DMS 273 (cell line): ENCODE results near the gene NT5C.
"Not testable (repeated sequence)": the region's sequence is repeated elsewhere in the genome, so short reads cannot be mapped to it uniquely, and the experiment has no call there.

Source experiments
- DNase-seq: peaks from one replicate; lab custom pipeline; 2025; ENCODE audit not compliant: unreplicated experiment; lab: John Stamatoyannopoulos, UW

Gene NT5C

DNA sequence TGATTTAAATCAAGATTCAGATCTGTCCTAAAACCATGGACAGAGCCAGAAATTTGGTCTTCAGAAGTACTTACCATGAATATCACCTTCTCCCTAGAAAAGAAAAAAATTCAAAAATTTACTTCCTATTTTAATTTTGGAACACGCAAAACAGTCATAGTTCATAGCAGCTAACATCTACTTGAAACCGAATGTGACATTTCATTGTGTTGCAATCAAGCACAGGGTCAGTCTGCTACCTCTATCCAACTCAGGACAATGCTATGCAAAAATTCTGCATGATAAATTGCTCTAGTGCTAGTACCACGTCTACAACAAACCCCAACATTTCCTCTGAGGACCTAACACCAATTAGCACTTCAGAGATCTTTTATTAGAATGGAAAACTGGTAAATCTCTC lies 15.1 kb upstream of the NT5C start:
- no peak for DNase-seq

- DNase-seq = no peak
These were observed 13.4 kb upstream of the NT5C start for GRCh38 chr17:75144816-75145512.

GRCh38 chr17:75142236-75142971 lies 10.9 kb upstream of the NT5C start:
- DNase-seq = no peak

DNA sequence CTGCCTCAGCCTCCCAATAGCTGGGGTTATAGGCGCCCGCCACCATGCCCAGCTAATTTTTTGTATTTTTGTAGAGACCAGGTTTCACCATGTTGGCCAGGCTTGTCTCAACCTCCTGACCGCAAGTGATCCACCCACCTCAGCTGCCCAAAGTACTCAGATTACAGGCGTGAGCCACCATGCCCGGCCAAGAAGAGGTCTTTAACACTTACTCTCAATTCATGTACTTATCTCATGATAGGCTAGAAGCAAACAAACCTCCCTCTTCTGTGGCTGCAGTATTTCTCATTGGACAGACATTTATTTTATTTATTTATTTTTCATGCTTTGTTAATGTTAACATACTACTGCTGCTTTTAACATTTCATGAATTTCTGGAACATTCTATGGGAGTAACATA lies 7.0 kb upstream of the NT5C start:
- DNase-seq = no peak

- not testable (repeated sequence) for DNase-seq
These were observed 6.2 kb upstream of the NT5C start for GRCh38 chr17:75137762-75138161.

- DNase-seq = no peak
These were observed 4.4 kb upstream of the NT5C start for GRCh38 chr17:75135946-75136345.

GRCh38 chr17:75135452-75135851 lies 3.9 kb upstream of the NT5C start:
- DNase-seq = no peak

GRCh38 chr17:75133607-75134347 lies 2.2 kb upstream of the NT5C start:
- peak; percentile 21 for DNase-seq

GRCh38 chr17:75133001-75133400 lies 1.5 kb upstream of the NT5C start:
- DNase-seq = peak; percentile 29

- peak; percentile 29 for DNase-seq
These were observed 767 bp upstream of the NT5C start for GRCh38 chr17:75132018-75133000.

DNA sequence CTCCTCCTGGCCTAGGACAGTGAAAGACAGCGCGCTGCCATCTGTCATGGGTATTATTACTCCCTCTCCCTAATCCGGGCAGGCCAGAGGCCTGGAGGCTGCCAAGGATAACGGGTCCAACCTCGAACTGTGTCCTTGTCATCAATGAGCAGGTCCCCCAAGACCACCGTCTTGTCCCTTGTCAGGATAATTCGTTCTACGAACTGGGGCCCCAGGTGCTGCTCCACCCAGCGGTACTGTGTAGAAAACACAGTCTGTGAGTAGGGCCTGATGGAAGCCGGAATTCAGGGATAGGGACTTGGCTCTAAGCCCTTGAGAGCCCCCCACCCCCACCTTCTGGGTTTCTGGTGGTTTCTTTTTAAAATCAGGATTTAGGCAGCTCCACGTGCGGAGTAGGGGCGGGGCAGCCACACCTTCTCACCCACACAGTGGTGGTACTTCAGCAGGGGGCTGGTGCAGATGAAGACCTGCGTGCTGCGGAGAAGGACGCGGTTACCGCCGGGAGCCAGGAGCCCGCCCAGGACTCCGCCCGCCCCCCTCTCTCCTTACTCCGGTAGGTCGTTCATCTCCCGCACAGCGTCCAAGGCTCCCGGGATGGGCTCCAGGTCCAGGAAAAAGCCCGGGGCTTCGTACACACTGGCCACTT lies 787 bp downstream of the NT5C start:
- peak; percentile 84 for DNase-seq

GRCh38 chr17:75130059-75130631 lies 1.4 kb downstream of the NT5C start:
- DNase-seq = no peak

GRCh38 chr17:75129576-75129975 lies 2.0 kb downstream of the NT5C start:
- DNase-seq = no peak

DNA sequence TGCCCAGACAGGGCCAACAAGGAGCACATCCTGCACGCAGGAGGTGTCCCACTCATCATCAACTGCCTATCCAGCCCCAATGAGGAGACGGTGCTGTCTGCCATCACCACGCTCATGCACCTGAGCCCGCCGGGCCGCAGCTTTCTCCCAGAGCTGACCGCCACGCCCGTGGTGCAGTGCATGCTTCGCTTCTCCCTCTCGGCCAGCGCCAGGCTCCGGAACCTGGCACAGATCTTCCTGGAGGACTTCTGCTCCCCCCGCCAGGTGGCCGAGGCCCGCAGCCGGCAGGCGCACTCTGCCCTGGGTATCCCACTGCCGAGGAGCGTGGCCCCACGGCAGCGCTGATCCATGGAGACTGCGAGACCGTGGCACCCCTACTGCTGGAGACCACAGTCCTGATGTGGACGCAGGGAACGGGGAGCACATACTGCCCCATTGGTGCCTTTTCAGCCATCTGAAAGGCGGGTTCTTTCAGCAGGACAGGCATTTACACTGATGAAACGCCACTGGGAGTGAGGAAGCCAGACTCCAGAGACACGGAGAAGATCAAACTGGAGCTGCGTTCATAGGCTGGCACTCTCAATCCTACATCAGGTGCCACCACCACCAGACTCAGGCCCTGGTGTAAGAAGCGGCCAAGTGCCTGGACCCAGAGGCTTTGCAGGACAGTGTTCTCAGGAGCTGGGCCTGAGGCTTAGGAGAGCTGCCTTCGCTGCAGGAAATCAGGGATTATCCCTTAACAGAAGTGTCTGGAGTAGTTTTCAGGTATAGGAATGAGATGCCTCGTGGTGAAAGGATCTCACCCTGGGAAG lies 2.6 kb downstream of the NT5C start:
- DNase-seq = no peak

DNA sequence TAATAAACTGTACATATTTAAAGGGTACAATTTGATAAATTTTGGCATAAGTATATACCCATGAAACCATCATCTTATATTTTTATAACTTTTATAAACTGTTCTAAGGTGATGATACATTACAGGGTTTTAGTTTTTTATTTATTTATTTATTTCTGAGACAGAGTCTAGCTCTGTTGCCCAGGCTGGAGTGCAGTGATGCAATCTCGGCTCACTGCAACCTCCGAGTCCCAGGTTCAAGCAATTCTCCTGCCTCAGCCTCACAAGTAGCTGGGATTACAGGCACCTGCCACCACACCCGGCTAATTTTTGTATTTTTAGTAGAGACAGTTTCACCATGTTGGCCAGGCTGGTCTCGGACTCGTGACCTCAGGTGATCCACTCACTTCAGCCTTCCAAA lies 3.6 kb downstream of the NT5C start:
- DNase-seq = not testable (repeated sequence)

DNA sequence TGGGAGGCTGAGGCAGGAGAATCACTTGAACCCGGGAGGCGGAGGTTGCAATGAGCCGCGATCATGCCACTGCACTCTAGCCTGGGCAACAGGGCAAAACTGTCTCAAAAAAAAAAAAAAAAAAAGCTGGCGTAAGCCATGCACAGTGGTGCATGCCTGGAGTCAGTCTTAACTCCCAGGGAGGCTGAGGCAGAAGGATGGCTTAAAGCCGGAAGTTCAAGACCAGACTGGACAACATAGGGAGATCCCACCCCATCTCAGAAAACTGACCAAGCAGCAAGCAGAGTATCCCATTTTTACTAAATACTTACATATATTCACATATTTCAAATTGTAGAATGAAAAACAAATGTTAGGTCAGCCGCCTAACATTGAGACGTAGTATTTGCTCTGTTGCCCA lies 4.6 kb downstream of the NT5C start:
- no peak for DNase-seq

DNA sequence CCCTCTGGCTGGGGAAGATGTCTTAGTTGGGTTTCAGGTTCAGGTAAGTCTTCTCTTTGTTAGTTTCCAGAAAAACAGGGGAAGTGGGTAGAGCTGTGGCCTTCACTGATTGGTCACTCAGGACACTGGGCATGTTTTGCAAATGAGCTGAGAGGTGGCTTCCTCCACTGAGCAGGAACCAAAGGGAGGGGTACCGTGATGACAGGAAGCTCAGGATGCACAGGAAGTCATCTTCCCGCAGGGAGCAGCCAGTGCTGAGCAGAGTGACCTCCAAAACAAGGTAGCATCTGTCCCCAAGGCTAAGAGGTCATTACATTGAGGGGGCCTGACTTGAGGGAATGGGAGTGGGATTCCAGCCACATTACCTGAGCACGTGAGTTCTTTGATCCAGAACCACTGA lies 5.6 kb downstream of the NT5C start:
- no peak for DNase-seq

GRCh38 chr17:75124819-75125162 lies 6.8 kb downstream of the NT5C start:
- no peak for DNase-seq
